Tibial nerve (tissue), 4 donors: ENCODE data around the gene TMEM9. TPM values are rescaled to one million over a fixed set of nuclear protein-coding genes. Genes with fewer than 3 reads are reported as not detected.

ENCODE experiments used
- DNase-seq, 2 donors: peaks; one replicate each; pipeline ENCODE4 v3.0.0-alpha.2; 2019; ENCODE audit warnings: low spot score in 2 of 2
- H3K27ac ChIP-seq, 4 donors: fragments of 200-600 bp; sonication (generic) in 3 of 4; one replicate each; pipeline ENCODE4 v1.5.1; 2017 to 2019; ENCODE audit warnings: mild to moderate bottlenecking in 1 of 4
- H3K27me3 ChIP-seq, 2 donors: fragments of 200-600 bp; sonication (generic) in 1 of 2; one replicate each; pipeline versions ENCODE4 v1.5.1 to v1.6.0; 2017 to 2019
- H3K36me3 ChIP-seq, 3 donors: fragments of 200-600 bp; sonication (generic); one replicate each; pipeline ENCODE4 v1.5.1; 2018 to 2019
- H3K4me1 ChIP-seq, 4 donors: fragments of 200-600 bp; sonication (generic) in 3 of 4; one replicate each; pipeline ENCODE4 v1.5.1; 2017 to 2019
- H3K4me3 ChIP-seq, 4 donors: fragments of 200-600 bp; sonication (generic) in 3 of 4; one replicate each; pipeline ENCODE4 v1.5.1; 2017 to 2019; ENCODE audit warnings: mild to moderate bottlenecking in 1 of 4, moderate library complexity in 1 of 4
- H3K9me3 ChIP-seq, 4 donors: fragments of 200-600 bp; sonication (generic) in 3 of 4; one replicate each; pipeline ENCODE4 v1.5.1; 2017 to 2019
- CTCF ChIP-seq, 5 experiments: fragments of 200-600 bp in 3 of 5; fragments of 450-650 bp in 2 of 5; sonication (generic) in 3 of 5; IDR thresholded peaks; one replicate each; pipeline ENCODE4 v1.5.1; 2016 to 2019; ENCODE audit warnings: antibody characterized with exemption in 5 of 5, mild to moderate bottlenecking in 3 of 5, moderate library complexity in 2 of 5
- EP300 ChIP-seq, 2 donors: sonication (generic); formaldehyde crosslinking; IDR thresholded peaks; one replicate each; pipeline ENCODE4 v1.6.1; 2017; ENCODE audit warnings: antibody characterized with exemption in 2 of 2, mild to moderate bottlenecking in 1 of 2
- POLR2A ChIP-seq, 2 donors: fragments of 450-650 bp; IDR thresholded peaks; one replicate each; pipeline ENCODE4 v1.6.1; 2017; ENCODE audit warnings: antibody characterized with exemption in 2 of 2, mild to moderate bottlenecking in 2 of 2, moderate library complexity in 2 of 2
- WGBS, 2 donors: methylation state at CpG; one replicate each; pipeline ENCODE4 v1.1.5; 2018; 5-methylcytosine and 5-hydroxymethylcytosine counted together
- total RNA-seq, 4 donors: library from RNA; depleted of rRNA; stranded (reverse); fragments of >200 nt; gene quantifications; one replicate each; pipeline ENCODE4 v1.1.0, GENCODE V29; 2016

Gene TMEM9
- total RNA-seq, 4 donors from 2014 or later = 57.9 to 73.9 (median 66.3) TPM

- Histone ChIP-seq H3K36me3 (no peaks in the 10 kb centered on the region), H3K4me3 (no peak overlapping the region), H3K9me3 (no peaks in the 10 kb centered on the region), H3K27ac (no peak overlapping the region), H3K27me3 (no peaks in the 10 kb centered on the region), H3K4me1 (peaks cover 0 to 13% (median 3%) of the 10 kb centered on the region in 4 donors)
- WGBS, 2 donors = 83 to 92% methylated on average over 1 of the region's 1 CpG
- DNase-seq = no peak
- TF ChIP-seq CTCF (IDR thresholded peaks at IDR 0.05) (no peak), POLR2A (IDR thresholded peaks at IDR 0.05) (no peak), EP300 (IDR thresholded peaks at IDR 0.05) (no peak)
Observed at GRCh38 chr1:201173736-201174135, 19.5 kb upstream of the TMEM9 start.

- H3K4me1 ChIP-seq = peaks cover 0 to 13% (median 3%) of the 10 kb centered on the region in 4 donors
- TF ChIP-seq EP300 (IDR thresholded peaks at IDR 0.05) (no peak), CTCF (IDR thresholded peaks at IDR 0.05) (no peak), POLR2A (IDR thresholded peaks at IDR 0.05) (no peak)
- no peak overlapping the region for H3K27ac ChIP-seq
- no peak overlapping the region for H3K4me3 ChIP-seq
- 92 to 96% methylated on average over 4 of the region's 4 CpGs for WGBS, 2 donors
- H3K9me3 ChIP-seq = no peaks in the 10 kb centered on the region
- no peaks in the 10 kb centered on the region for H3K27me3 ChIP-seq
- DNase-seq = no peak
- H3K36me3 ChIP-seq = no peaks in the 10 kb centered on the region
Observed at GRCh38 chr1:201172999-201173610, 18.8 kb upstream of the TMEM9 start.

GRCh38 chr1:201172326-201172725, 18.1 kb upstream of the TMEM9 start:
- no peak for TF ChIP-seq POLR2A (IDR thresholded peaks at IDR 0.05)
- TF ChIP-seq CTCF (IDR thresholded peaks at IDR 0.05) = no peak
- TF ChIP-seq EP300 (IDR thresholded peaks at IDR 0.05) = no peak
- Histone ChIP-seq H3K4me3 (no peak overlapping the region), H3K9me3 (no peaks in the 10 kb centered on the region), H3K4me1 (peaks cover 0 to 13% (median 3%) of the 10 kb centered on the region in 4 donors), H3K36me3 (no peaks in the 10 kb centered on the region), H3K27me3 (no peaks in the 10 kb centered on the region), H3K27ac (no peak overlapping the region)
- no peak for DNase-seq
- WGBS, 2 donors = 86 to 90% methylated on average over 4 of the region's 4 CpGs

- Histone ChIP-seq H3K4me3 (peak overlapping the region; percentile 55 to 78 (median 70)), H3K9me3 (no peaks in the 10 kb centered on the region), H3K27ac (peak overlapping the region; percentile 83 to 94 (median 89)), H3K4me1 (peaks cover 0 to 13% (median 3%) of the 10 kb centered on the region in 4 donors), H3K27me3 (no peaks in the 10 kb centered on the region), H3K36me3 (no peaks in the 10 kb centered on the region)
- peak in 1 of 2 donors; percentile 7 for TF ChIP-seq POLR2A (IDR thresholded peaks at IDR 0.05)
- TF ChIP-seq CTCF (IDR thresholded peaks at IDR 0.05) = peak in 4 of 5 experiments; percentile 14 to 77 (median 44)
- no peak for TF ChIP-seq EP300 (IDR thresholded peaks at IDR 0.05)
- DNase-seq = peak in 1 of 2 donors; percentile 13
- 12 to 26% methylated on average over 17 to 44 of the region's 48 CpGs for WGBS, 2 donors
Observed at GRCh38 chr1:201171063-201172036, 17.1 kb upstream of the TMEM9 start.
